Measurements from ENCODE around the gene ABR. TPM values are rescaled to one million over a fixed set of nuclear protein-coding genes. Genes with fewer than 3 reads are reported as not detected.

The ABR gene
- total RNA-seq, 1 donor from 2014 or later: 76.6 TPM

- Mint-ChIP-seq H3K36me3 (ENCODE audit: low read depth, unreplicated experiment) (peaks cover 14% of the 10 kb centered on the region), H3K27ac (ENCODE audit: unreplicated experiment) (no peak overlapping the region), H3K9me3 (ENCODE audit: unreplicated experiment) (no peaks in the 10 kb centered on the region), H3K27me3 (ENCODE audit: unreplicated experiment) (peaks cover 6% of the 10 kb centered on the region), H3K4me1 (ENCODE audit: unreplicated experiment) (peaks cover 15% of the 10 kb centered on the region), H3K4me3 (ENCODE audit: unreplicated experiment) (no peak overlapping the region)
- no peak for TF ChIP-seq CTCF (IDR thresholded peaks at IDR 0.05; ENCODE audit: unreplicated experiment)
- DNase-seq (ENCODE audit: low spot score): no peak
These were observed 144.1 kb downstream of the ABR start for GRCh38 chr17:1035546-1036170.

GRCh38 chr17:1034652-1035210, 145.1 kb downstream of the ABR start:
- no peak for DNase-seq (ENCODE audit: low spot score)
- H3K4me3 Mint-ChIP-seq (ENCODE audit: unreplicated experiment): no peak overlapping the region
- no peak overlapping the region for H3K27ac Mint-ChIP-seq (ENCODE audit: unreplicated experiment)
- TF ChIP-seq CTCF (IDR thresholded peaks at IDR 0.05; ENCODE audit: unreplicated experiment): no peak
- H3K27me3 Mint-ChIP-seq (ENCODE audit: unreplicated experiment): peaks cover 6% of the 10 kb centered on the region
- H3K9me3 Mint-ChIP-seq (ENCODE audit: unreplicated experiment): no peaks in the 10 kb centered on the region
- H3K4me1 Mint-ChIP-seq (ENCODE audit: unreplicated experiment): peaks cover 12% of the 10 kb centered on the region
- H3K36me3 Mint-ChIP-seq (ENCODE audit: low read depth, unreplicated experiment): peaks cover 14% of the 10 kb centered on the region

- Mint-ChIP-seq H3K4me3 (ENCODE audit: unreplicated experiment) (no peak overlapping the region), H3K27ac (ENCODE audit: unreplicated experiment) (no peak overlapping the region), H3K9me3 (ENCODE audit: unreplicated experiment) (no peaks in the 10 kb centered on the region)
These were observed 146.3 kb downstream of the ABR start for GRCh38 chr17:1033503-1033902.

GRCh38 chr17:1032391-1032790, 147.4 kb downstream of the ABR start:
- peaks cover 7% of the 10 kb centered on the region for H3K4me1 Mint-ChIP-seq (ENCODE audit: unreplicated experiment)
- H3K27ac Mint-ChIP-seq (ENCODE audit: unreplicated experiment): peak overlapping the region; percentile 57
- no peaks in the 10 kb centered on the region for H3K9me3 Mint-ChIP-seq (ENCODE audit: unreplicated experiment)
- no peak for TF ChIP-seq CTCF (IDR thresholded peaks at IDR 0.05; ENCODE audit: unreplicated experiment)
- no peak for DNase-seq (ENCODE audit: low spot score)
- peaks cover 9% of the 10 kb centered on the region for H3K27me3 Mint-ChIP-seq (ENCODE audit: unreplicated experiment)
- no peak overlapping the region for H3K4me3 Mint-ChIP-seq (ENCODE audit: unreplicated experiment)
- peaks cover 19% of the 10 kb centered on the region for H3K36me3 Mint-ChIP-seq (ENCODE audit: low read depth, unreplicated experiment)

More at GRCh38 chr17:1033503-1033902, 146.3 kb downstream of the ABR start:
- H3K36me3 Mint-ChIP-seq (ENCODE audit: low read depth, unreplicated experiment): peaks cover 19% of the 10 kb centered on the region
- no peak for DNase-seq (ENCODE audit: low spot score)
- H3K27me3 Mint-ChIP-seq (ENCODE audit: unreplicated experiment): peaks cover 9% of the 10 kb centered on the region
- H3K4me1 Mint-ChIP-seq (ENCODE audit: unreplicated experiment): peaks cover 7% of the 10 kb centered on the region
- no peak for TF ChIP-seq CTCF (IDR thresholded peaks at IDR 0.05; ENCODE audit: unreplicated experiment)

GRCh38 chr17:1031711-1032110, 148.1 kb downstream of the ABR start:
- no peaks in the 10 kb centered on the region for H3K9me3 Mint-ChIP-seq (ENCODE audit: unreplicated experiment)
- peaks cover 19% of the 10 kb centered on the region for H3K36me3 Mint-ChIP-seq (ENCODE audit: low read depth, unreplicated experiment)
- H3K4me1 Mint-ChIP-seq (ENCODE audit: unreplicated experiment): peaks cover 2% of the 10 kb centered on the region
- no peak overlapping the region for H3K27ac Mint-ChIP-seq (ENCODE audit: unreplicated experiment)
- no peak overlapping the region for H3K4me3 Mint-ChIP-seq (ENCODE audit: unreplicated experiment)
- no peak for TF ChIP-seq CTCF (IDR thresholded peaks at IDR 0.05; ENCODE audit: unreplicated experiment)
- peaks cover 9% of the 10 kb centered on the region for H3K27me3 Mint-ChIP-seq (ENCODE audit: unreplicated experiment)
- DNase-seq (ENCODE audit: low spot score): peak; percentile 43
